HG02571 (cell line): ENCODE data around the gene HAX1.

ENCODE experiments used
- ATAC-seq: cut with Tn5 transposase; IDR thresholded peaks from one replicate; pipeline ENCODE4 v1.9.1; 2021; ENCODE audit warnings: mild to moderate bottlenecking, moderate library complexity; ENCODE audit not compliant: unreplicated experiment

The HAX1 gene

DNA sequence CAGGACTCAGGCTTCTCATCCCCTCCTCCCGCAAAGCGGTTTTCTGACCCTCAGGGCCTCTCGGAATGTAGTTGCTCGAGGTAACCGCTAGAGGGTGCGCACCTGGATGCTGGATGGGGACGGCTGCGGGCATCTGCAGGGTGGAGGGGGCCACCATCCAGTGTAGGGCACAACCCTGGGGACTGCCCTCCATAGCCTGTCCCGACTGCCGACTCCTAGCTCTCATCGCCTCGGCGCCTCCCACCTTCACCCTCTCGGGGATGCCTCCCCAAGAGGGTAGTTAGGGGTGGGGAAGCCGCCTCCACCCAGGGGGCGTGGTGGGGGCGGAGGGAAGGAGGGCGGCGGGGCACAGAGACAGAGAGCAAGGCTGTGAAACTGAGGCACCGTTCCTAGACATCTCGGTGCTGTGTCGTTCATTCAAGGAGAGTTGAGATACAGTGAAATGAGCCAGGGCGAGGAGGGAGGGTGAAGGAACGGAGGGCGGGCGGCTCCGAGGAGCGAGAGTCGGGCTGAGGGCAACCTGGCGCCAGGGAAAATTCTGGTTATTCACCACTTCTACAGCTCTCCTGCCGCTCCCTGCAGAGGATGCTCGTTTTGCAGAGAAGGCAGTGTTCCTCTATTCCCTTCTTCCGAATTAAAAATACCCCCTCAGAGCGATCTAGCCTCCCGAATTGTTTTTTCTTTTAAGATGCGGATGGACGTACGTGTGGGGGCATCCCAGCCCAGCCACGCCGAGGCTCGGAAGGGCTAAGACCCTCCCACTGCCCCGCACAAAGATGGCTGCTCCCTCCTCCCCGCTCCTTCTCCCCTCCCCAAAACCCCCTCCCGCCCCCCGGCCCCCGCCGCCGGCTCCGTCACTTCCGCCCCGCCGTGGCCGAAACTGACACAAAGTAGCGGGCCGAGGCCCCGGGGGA lies 52.5 kb downstream of the HAX1 start, which contains the start of gene ATP8B2:
Gene ATP8B2, plus strand, starts transcription at position 857 of the 914 bp plus-strand sequence. CDS start 2,617 bp downstream, outside the sequence.
- no peak for ATAC-seq
